ENCODE results near the gene OSTC.
A peak's percentile ranks its signal among the peaks of the same experiment; 100 is the strongest.

DNA sequence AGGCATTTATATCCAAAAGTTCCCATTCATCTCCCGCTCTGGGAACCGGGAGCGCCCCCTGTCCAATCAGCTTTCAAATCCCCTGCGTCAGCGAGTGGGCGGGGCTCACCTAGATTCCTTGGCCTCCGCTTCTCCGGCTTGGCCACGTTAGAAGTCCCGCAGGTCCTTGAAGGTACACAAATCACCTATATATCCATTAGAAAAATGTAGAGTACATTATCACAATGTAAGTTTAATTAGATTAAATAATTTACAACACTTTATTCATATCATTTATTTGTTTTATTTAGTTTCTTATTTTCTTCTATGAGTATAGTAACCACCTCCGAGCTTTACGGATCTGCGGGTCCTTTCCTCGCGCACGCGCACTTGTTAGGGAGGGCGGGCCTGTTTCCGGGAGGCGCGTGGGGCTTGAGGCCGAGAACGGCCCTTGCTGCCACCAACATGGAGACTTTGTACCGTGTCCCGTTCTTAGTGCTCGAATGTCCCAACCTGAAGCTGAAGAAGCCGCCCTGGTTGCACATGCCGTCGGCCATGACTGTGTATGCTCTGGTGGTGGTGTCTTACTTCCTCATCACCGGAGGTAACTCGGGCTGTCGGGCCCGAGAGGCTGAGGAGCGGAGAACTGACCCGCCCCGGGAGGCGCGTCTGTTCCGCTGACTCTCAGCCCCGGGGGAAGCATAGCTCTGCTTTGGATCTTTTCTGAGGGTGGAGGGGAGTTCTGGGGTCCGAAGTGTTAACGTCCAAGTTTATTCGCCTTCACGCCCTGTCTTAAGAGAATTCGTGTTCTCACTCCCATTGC lies at the start of gene OSTC:
- TF ChIP-seq, protein P1, sequence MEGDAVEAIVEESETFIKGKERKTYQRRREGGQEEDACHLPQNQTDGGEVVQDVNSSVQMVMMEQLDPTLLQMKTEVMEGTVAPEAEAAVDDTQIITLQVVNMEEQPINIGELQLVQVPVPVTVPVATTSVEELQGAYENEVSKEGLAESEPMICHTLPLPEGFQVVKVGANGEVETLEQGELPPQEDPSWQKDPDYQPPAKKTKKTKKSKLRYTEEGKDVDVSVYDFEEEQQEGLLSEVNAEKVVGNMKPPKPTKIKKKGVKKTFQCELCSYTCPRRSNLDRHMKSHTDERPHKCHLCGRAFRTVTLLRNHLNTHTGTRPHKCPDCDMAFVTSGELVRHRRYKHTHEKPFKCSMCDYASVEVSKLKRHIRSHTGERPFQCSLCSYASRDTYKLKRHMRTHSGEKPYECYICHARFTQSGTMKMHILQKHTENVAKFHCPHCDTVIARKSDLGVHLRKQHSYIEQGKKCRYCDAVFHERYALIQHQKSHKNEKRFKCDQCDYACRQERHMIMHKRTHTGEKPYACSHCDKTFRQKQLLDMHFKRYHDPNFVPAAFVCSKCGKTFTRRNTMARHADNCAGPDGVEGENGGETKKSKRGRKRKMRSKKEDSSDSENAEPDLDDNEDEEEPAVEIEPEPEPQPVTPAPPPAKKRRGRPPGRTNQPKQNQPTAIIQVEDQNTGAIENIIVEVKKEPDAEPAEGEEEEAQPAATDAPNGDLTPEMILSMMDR (IDR thresholded peaks at IDR 0.05) = no peak
- TF ChIP-seq POLR2AphosphoS5 (IDR thresholded peaks at IDR 0.05; ENCODE audit: insufficient read depth in 1 of 2, low read depth in 1 of 2) = peak; percentile 90 to 99
- no peak for TF ChIP-seq POLR2A (IDR thresholded peaks at IDR 0.05)
